Astrocyte of the hippocampus (primary cell): ENCODE results near the gene PRODH2.
A peak's percentile ranks its signal among the peaks of the same experiment; 100 is the strongest.
"Not testable (repeated sequence)": the region's sequence is repeated elsewhere in the genome, so short reads cannot be mapped to it uniquely, and the experiment has no call there.

ENCODE experiments used
- DNase-seq: peaks from one replicate; pipeline ENCODE4 v3.0.0; 2011; ENCODE audit warnings: low read depth, low spot score

Gene PRODH2

DNA sequence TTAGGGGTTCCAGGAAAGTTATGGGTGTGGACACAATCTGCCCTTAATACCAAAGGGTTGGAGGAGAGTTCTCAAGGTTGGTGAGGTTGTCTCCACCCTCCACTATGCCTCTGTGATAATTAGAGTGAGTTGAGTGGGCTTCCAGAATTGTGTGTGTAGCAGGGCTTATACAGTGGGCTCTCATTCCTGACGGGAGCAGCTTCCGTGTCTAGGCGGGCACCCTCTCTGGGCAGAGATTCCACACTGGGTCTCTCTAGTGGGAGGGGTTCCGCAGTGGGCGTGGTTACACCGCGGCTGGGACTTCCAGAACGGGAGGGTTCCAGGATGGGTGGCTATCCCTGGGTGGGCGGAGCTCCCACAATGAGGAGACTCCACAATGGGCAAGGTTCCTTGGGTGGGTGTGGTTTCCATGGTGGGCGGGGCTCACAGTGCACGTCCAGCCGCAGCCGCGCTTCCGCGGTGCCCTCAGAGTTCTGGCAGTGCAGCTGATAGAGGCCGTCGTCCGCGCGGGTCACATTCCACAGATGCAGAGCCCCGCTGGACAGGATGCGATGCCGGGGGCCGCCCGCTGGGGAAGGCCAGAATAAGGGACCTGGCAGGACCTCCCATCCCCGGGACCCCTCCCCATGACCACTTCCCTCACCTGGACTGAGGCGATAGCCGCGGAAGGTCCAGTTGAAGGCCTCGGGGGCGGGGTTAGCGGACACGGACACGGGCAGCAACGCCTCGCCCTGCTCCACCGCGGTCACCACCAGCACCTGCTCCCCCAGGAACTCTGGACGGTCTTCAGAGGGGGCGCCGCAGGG is 31.2 kb upstream of the PRODH2 start:
- DNase-seq = no peak

DNA sequence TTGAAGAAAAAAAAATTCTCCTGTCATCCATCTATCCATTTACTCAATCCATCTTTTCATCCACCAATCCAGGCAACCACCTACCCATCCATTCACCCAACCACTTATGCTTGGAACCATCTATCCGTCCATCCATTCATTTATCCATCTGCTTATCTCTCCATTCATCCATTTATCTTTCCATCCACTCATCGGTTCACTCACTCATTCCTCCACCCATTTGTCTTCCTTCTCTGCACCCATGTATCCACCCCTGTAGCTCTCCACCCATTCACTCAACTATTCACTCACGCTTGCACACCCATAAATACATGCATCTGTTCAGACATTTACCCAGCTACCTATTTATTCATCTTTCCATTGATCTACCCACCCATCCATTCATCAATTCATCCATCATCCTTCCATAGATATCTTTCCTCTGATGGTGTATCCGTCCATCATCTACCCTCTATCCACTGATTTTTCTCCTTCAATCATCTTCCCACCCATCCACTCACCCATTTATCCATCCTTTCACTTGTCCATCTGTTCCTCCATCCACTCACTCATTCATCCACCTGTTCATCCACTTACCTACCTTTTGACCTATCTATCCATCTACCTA is 30.1 kb upstream of the PRODH2 start:
- no peak for DNase-seq

DNA sequence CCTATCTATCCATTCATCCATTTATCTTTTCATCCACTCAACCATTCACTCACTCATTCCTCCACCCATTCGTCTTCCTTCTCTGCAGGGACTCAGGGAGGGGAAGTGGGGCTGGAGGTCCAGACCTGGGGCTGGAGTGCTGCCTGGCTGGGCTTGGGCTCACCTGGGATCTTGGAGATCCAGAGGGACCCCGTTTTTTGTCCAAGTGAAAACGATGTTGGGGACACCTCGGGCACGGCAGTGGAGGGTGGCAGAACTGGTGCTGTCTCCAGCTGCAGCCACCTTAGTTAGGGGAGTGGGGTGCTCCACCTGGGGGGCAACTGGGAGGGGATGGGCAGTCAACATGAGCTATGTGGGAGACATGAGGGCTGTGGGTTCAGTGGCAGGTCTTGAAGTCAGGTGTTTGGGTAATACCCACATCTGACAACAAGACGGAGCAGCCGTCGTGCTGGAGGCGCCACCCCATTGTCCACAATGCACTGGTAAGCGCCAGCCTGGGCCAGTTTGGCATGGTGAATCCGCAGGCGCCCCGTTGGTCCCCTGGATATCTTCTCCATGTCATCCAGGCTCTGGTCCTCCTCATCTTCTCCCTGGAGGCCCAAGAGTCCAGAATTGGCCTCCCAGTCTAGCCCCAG is 29.4 kb upstream of the PRODH2 start:
- DNase-seq = no peak

DNA sequence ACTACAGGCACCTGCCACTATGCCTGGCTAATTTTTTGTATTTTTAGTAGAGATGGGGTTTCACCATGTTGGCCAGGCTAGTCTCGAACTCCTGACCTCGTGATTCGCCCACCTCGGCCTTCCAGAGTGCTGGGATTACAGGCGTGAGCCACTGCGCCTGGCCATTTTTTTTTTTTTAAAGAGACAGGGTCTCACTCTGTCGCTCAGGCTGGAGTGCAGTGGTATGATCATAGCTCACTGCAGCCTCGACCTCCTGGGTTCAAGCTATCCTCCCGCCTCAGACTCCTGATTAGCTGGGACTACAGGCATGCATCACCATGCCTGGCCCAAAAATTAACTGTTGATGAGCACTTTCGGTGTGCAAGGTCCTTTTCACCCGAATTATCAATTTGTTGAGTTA is 23.5 kb upstream of the PRODH2 start:
- not testable (repeated sequence) for DNase-seq

DNA sequence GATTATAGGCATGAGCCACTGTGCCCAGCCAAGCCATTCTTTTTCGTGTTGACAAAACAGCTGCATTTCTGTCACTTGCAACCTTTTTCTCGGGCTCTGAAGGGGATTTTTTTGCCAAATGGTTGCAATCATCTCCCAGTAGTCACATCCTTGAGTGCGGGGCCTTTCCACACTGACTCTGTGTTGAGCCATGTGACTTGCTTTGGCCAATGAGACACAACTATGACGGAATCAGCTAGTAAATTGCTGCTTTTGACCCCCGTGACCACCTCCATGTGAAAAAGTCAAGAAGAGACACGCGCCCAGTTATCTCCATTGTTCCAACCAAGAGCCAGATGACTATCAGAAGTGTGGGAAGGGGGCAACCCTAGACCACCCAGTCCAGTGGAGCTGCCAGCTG is 21.3 kb upstream of the PRODH2 start:
- DNase-seq = no peak

DNA sequence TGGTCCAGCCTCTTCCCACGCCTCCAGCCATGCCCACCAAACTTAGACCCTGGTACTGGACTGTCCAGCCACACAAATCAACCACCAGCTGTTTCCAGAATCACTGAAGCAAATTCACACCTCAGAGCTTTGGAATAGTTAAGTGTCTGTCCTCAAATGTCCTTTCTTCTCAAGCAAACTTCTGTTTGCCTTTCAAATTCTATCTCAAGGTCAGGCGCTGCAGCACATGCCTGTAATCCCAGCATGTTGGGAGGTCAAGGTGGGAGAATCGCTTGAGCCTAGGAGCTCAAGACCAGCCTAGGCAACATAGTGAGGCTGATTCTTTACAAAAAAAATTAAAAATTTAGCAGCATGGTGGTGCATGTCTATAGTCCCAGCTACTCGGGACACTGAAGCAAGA is 19.4 kb upstream of the PRODH2 start:
- no peak for DNase-seq

DNA sequence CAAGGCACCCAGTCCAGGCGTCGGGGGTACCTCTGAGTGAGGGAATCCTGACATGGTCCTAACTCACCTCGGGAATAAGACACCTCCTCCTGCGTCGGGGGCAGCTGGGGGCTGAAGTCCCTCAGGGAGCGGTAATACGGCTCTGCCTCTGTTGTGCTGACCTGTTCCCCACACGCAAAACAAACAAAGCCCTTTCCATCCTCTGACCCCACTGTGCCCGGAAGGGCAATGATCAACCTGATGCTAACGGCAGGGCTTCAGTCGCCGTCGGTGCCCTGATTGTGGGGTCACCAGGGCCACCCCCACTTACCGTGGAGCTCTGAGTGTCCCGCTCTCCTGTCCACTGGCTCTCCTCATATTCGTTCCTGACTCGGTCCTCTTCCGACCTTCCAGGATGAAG is 18.3 kb upstream of the PRODH2 start:
- DNase-seq = no peak

DNA sequence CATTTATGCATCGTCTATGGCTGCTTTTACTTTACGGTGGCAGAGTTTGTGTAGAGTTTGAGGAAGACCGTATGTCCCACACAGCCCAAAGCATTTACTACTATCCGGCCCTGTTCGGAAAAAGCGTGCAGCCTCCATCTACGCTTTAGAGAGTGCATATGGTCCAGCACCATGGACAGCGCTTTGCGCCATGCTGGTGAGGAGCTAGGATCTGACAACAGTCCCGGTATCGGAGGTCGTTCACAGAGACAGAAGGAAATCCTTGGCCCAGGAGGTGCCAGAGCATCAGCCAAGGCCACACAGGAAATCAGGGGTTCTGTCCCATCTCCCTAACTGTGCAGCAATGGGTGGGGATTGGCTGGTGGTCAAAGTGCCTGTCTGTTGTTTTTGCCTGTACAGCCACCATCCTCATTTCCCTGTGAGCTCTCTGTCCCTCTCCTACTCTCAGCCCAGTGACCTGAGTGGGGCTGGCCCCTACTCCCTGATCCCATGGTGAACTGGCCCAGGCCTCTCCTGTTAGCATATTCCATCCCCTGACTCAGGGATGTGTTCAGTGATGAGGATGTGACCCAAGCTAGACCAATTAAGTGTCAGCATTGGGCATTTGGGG is 16.2 kb upstream of the PRODH2 start:
- peak; percentile 87 for DNase-seq

DNA sequence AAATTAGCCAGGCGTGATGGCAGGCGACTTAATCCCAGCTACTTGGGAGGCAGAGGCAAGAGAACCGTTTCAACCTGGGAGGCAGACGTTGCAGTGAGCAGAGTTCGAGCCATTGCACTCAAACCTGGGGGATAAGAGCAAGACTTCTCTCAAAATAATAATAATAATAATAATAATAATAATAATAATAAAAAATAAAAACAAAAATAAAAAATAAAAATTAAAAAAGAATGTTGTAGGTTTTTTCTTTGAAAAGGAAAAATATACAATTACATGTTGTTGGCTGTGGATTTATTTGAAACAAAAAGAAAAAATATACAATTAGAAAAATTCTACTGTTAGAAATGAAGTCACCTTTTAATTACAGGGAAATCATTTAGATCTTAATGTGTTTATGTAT is 11.5 kb upstream of the PRODH2 start:
- DNase-seq = no peak

DNA sequence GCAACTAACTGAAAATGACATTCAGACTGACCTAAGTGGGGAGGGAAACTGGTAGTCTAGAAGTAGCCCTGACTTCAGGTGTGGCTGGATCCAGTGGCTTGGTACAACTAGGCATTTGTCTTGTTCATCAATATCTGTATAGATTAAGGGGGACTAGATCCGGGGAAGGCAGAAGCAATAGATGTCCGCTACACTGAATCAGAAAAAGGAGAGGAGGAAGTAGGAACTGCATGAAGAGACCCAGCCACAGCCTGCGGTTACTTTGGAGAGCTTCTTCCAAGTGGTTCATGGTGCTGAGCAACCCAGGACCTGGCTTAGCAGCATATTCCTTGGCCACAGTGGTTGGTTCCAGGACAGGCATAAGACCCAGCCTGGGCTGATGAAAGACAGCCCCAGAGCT is 9.9 kb upstream of the PRODH2 start:
- DNase-seq = no peak

DNA sequence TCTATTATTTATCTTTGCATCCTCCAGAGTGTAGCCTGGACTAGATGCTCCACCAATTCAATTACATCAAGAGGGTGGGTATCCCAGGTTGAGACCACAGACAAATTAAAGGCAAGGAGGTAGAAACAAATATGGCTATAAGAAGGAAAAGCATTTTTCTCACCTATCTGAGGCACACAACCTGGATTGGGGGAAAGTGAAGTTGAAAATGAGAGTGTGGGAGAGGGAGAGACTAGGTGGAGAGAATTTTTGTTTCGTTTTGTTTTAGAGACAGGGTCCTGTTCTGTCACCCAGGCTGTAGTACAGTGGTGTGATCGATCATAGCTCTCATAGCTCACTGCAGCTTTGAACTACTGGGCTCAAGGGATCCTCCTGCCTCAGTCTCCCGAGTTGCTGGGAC is 5.8 kb upstream of the PRODH2 start:
- no peak for DNase-seq

DNA sequence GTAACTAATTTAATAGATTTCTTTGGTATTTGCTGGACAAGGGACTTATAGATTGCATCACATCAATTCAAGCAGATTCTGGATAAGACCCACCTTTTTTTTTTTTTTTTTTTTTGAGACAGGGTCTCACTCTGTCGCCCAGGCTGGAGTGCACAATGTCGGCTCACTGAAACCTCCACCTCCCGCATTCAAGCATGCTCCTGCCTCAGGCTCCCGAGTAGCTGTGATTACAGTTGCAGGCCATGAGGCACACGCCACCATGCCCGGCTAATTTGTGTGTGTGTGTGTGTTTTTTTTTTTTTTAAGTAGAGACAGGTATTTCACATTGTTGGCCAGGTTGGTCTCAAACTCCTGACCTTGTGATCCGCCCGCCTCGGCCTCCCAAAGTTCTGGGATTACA is 4.2 kb upstream of the PRODH2 start:
- no peak for DNase-seq

DNA sequence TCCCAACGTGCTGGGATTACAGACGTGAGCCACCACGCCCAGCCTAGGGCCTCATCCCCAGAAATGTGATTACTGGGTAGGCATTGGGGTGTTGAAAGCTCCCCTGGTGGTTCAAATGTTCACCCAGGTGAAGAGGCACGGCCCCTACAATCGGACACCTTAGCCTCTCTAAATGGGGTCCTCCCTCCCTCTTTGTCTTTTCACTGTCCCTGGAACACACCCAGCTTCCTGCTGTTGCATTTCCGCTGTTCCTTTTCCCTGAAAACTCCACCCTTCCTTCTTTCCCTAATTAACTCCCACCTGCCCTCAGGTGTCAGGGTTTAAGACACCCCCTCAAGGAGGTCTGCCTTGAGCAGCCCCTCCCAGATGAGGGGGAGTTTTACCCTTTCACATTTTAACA is 3.6 kb upstream of the PRODH2 start:
- DNase-seq = no peak

DNA sequence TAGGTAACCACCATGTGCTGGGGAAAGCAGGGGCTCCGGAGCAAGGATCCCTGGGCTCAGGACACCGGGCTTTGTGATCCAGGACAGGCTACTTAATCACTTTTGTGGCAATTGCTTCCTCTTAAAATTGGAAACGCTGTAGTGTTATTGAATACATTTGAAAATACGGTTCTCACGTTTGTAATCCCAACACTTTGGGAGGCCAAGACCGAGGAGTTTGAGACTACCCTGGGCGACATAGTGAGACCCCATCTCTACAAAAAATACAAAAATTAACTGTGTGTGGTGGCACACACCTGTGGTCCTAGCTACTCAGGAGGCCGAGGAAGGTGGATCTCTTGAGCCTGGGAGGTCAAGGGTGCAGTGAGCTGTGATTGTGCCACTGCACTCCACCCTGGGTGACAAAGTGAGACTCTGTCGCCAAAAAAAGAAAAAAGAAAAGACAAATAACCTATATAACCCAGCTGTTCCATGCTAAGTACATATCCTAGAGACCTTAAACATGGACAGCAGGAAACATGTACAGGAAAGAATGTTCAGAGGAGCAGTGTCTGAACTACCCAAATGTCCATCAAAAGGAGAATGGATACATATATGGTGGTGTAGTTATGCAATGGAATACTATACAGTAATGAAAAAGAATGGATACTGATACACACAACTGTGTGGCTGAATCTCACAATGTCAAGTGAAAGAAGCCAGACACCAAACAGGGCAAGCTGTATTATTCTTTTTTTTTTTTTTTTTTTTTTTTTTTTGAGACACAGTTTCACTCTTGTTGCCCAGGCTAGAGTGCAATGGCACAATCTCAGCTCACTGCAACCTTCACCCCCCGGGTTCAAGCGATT is 622 bp upstream of the PRODH2 start:
- no peak for DNase-seq

DNA sequence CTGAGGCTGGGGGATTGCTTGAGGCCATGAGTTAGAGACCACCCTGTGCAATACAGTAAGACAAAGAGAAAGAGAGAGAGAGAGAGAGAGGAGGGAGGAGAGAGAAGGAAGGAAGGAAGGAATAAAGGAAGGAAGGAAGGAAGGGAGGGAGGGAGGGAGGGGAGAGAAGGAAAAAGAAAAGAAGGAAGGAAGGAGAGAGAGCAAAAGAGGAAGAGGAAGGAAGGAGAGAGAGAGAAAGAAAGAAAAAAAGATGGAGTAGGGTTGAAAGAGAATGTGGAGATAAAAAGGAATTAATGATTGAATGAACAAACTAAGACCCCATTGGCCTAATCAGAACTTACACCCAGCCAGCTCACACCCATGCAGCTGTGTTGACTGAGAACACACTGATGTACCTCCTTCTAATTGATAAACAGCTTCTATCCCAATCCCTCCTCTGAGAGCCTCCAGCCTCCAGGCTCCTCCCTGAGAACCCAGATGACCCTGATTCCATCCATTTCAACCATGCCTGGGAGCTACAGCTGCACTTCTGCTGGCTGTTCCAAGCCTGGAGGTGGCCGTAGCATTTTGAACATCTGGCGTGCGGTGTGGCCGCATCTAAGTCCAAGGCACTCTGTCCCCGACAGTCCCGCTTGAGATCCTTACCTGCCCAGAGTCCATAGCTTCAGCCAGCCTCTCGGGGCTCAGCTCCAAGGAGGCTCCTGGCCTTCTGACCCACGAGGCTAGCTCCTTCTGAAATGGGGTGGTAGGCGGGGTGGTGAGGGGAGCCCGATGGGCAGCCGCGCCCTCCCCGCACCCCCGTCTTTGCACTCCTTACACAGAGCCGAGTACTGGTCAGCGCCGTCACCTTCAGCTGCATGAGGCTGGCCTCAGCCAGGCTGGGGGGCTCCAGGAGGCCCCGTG is 1.1 kb downstream of the PRODH2 start:
- DNase-seq = no peak

DNA sequence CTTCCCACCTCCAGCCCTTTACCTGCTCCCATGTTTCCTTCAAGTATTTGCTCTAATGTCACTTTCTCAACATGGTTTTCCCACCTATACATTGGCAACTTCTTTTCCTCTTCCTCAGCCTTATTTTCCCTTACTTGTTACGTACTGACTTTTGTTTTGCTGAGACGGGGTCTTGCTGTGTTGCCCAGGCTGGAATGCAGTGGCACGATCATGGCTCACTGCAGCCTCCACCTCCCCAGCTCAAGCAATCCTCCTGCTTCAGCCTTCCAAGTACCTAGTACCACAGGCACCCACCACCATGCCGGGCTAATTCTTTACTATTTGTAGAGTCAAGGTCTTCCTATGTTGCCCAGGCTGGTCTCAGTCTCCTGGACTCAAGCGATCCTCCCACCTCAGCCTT is 5.0 kb downstream of the PRODH2 start:
- no peak for DNase-seq

DNA sequence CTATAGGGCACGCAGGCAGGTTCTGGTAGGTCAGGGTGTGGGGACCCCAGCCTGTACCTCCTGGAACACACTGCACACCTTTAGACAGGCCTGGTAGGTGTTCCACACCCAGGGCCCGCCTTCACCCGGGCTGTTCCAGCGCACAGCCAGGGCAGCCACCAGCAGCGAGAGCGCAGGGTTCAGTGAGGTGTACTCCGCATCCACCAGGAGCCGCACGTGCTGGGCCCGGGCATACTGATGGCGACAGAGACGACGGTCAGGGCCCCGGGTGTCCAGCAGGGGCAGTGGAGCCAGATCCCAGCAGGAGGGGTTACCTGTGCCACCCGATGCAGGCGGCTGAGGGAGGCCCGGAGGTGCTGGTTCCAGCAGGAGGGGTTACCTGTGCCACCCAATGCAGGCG is 6.0 kb downstream of the PRODH2 start:
- no peak for DNase-seq

DNA sequence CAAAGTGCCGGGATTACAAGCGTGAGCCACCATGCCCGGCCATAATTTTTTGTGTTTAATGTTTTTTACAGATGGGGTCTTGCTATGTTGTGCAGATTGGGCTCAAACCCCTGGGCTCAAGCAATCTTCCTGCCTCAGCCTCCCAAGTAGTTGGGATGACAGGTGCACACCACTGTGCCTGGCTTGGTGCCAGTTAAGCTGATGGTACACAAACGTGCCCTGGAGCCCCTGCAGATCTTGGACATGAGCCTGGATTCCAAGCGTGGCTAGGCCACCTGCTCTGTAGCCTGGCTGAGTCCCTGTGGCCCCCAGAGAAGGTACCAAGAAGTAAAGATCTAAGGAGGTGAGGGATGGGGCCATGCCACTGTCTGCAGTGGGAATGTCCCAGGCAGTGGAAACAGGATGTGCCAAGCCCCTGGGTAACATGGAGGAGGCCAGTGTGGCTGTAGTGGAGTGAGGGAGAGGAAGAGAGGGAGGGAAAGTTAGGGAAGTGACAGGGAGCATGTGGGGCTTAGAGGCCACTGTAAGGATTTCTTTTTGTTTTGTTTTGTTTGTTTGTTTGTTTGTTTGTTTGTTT is 7.0 kb downstream of the PRODH2 start:
- DNase-seq = no peak

DNA sequence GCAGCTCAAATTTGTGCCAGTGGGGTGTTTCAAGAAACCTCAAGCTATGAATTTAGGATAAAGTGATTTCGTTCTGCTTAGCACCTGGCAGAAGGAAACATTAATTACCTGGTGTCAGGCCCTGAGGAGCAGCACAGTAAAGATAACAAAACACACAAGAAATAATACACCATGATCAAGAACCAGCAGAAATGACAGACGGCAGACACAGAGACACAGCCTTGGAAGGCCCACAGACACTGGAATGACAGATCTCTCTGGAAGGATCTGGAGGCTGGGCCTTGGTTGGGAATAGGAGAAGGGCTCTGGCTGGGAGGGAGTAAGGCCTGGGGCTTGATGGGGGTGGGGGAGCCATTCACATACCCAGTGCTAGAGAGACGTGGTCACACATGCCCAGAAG is 10.8 kb downstream of the PRODH2 start:
- no peak for DNase-seq

DNA sequence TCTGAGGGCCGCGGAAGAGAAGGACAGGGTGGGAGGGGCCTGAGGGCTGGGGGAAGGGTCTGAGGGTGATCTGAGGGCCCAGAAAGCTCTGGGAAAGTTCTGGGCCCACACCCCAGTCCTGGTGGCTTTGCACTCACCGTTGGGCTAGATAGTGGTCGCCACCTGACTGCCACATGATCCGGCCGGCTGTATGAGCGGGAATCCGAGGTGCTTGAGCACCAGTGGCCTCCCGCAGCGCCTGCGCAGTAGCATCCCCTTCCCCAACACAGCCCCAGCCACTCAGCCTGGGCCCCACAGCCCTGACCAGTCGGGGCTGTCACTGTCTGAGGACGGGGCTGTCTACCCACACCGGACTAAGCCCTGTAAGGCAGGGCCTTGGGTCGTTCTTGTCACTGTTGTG is 15.0 kb downstream of the PRODH2 start:
- DNase-seq = peak; percentile 19
